ENCODE results near the gene RSAD2. TPM values are rescaled to one million over a fixed set of nuclear protein-coding genes. Genes with fewer than 3 reads are reported as not detected.

Gene RSAD2
- total RNA-seq, 2 experiments from 2014 or later, result 72.4 to 74.5 TPM

DNA sequence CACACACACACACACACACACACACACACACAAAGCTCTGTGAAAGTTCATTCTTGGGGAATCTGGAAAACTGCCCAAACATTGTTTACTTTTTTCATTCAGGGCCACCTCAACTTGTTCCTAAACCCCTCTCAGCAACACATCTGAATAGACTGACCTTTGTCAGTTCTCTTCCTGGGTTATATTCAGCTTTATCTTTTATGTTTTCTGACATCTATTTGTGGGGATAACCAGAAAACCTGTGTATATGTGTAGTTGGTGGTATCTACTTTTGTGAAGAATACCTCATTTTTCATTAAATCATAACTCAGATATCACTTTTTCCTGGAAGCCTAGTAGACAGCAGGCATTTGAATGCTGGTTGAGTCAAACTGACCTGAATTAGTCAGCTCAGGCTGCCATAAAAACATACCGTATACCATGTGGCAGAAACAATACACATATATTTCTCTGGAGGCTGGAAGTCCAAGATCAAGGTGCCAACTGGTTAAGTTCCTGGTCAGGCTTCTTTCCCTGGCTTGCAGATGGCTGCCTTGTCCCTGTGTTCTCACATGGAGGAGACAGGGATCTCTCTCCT lies 28.7 kb downstream of the RSAD2 start:
- DNase-seq, result no peak
- H3K27me3 Mint-ChIP-seq (ENCODE audit: low read depth), result no peaks in the 10 kb centered on the region
- ChIA-PET POLR2A (interaction anchor here (0.6 to 11.5 kb wide), 8 partner anchors 8 to 41 kb away, joined by 3 to 121 read pairs (median 4); partner anchors contain the start of genes CMPK2 and RSAD2), CTCF (interaction anchor here (0.5 to 7.4 kb wide), 10 partner anchors 9 to 191 kb away, joined by 3 to 51 read pairs (median 4); partner anchors contain the start of genes CMPK2 and RNF144A)
- peak overlapping the region; percentile 25 for H3K27ac Mint-ChIP-seq
- no peak for ATAC-seq
- H3K36me3 Mint-ChIP-seq (ENCODE audit: low read depth), result peaks cover 94% of the 10 kb centered on the region
- H3K4me1 Mint-ChIP-seq (ENCODE audit: low read depth), result peaks cover 72% of the 10 kb centered on the region
- H3K4me3 Mint-ChIP-seq, result no peak overlapping the region
- peaks cover 53% of the 10 kb centered on the region for H3K9me3 Mint-ChIP-seq (ENCODE audit: insufficient read depth)

DNA sequence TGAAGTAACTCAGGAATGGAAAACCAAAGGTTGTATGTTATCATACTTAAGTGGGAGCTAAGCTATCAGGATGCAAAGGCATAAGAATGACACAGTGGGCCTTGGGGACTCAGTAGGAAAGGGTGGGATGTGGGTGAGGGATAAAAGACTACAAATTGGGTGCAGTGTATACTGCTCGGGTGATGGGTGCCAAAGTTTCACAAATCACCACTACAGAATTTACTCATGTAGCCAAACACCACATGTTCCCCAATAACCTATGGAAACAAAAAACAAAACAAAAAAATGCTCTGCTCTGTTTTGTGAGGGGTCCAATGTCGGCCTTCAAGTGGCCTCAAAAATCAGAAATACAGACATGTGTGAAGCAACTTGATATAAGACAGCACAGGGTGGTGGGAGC lies 30.7 kb downstream of the RSAD2 start:
- Mint-ChIP-seq H3K27me3 (ENCODE audit: low read depth) (no peaks in the 10 kb centered on the region), H3K4me1 (ENCODE audit: low read depth) (peaks cover 82% of the 10 kb centered on the region), H3K27ac (peak overlapping the region; percentile 93), H3K4me3 (no peak overlapping the region), H3K36me3 (ENCODE audit: low read depth) (peaks cover 93% of the 10 kb centered on the region), H3K9me3 (ENCODE audit: insufficient read depth) (peaks cover 42% of the 10 kb centered on the region)
- POLR2A ChIA-PET, result interaction anchor here (0.6 to 12.1 kb wide), 6 partner anchors 11 to 113 kb away, joined by 3 to 188 read pairs (median 13); partner anchors contain the start of genes CMPK2 and RSAD2
- ATAC-seq, result no peak
- CTCF ChIA-PET, result interaction anchor here (0.9 to 7.4 kb wide), 7 partner anchors 8 to 43 kb away, joined by 3 to 51 read pairs (median 10); partner anchors contain the start of genes CMPK2, RNF144A and RSAD2
- no peak for DNase-seq

DNA sequence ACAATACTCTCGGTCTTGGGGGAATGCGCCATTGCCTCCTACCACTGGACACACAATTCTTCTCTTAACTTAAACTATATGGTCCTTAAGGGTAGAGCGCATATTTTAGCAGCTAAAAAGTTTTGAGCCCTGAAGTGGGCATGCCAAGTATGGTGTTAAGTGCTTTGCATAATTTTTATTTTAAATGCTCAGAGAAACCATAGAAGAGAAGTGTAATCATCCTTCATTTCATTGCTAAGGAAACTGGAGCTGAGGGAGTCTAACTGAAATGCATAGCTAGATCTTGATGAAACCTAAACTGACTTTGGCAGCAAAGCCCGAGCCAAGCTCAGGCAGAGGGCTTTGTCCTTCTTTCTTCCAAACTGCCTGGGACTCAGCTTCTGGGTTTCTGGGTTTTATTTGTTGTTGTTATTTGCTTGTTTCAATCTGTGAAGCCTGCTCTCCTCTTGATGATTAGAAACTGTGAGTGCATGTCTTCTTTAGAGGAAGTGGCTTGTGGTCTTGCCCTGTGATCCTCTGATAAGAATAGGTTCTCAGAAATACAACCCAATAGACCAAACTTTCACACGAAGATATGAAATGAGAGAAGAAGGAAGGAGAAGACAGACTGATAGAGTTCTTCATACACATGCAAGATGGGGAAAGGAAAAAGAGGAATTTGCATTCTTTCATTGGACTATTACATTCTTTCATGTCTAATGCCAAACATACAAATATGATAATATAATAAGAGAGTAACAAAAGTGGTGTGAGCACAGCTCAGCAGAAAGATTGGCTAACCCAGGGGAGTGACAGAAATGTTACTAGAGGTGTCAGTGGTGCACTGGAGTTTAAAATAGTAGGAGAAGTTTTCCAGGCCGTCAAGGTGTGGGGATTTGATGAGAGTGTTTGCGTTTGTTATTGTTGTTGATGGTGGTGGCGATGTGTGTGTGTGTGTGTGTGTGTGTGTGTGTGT lies 32.1 kb downstream of the RSAD2 start:
- ATAC-seq, result peak; percentile 76
- peaks cover 38% of the 10 kb centered on the region for H3K9me3 Mint-ChIP-seq (ENCODE audit: insufficient read depth)
- CTCF ChIA-PET, result interaction anchor here (0.6 to 7.4 kb wide), 10 partner anchors 7 to 135 kb away, joined by 3 to 51 read pairs (median 10); partner anchors contain the start of genes CMPK2, RNF144A and RSAD2
- H3K36me3 Mint-ChIP-seq (ENCODE audit: low read depth), result peaks cover 89% of the 10 kb centered on the region
- peak; percentile 87 for DNase-seq
- peak overlapping the region; percentile 41 for H3K4me3 Mint-ChIP-seq
- H3K4me1 Mint-ChIP-seq (ENCODE audit: low read depth), result peaks cover 89% of the 10 kb centered on the region
- H3K27ac Mint-ChIP-seq, result peak overlapping the region; percentile 93
- POLR2A ChIA-PET, result interaction anchor here (0.7 to 12.1 kb wide), 7 partner anchors 10 to 542 kb away, joined by 3 to 188 read pairs (median 5); partner anchors contain the start of genes CMPK2 and RSAD2
- H3K27me3 Mint-ChIP-seq (ENCODE audit: low read depth), result no peaks in the 10 kb centered on the region

DNA sequence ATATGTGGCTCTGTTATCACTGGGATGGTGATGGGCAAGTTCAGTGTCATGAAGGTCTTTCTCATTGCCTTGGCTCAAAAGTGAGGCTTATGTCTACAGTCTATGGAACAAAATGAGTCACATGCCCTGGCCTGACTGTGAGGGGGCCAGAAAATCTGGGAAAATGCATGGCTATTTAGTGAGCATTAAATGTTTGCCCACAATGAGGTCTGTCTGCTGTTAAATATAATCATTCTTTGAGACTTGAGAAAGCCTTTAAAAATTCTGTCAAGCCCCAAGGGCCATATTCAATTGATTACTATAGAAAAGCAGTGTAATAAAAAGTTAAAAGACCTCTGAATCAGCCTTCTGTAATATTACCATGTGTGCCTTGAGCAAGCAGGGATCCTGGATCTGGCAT lies 34.1 kb downstream of the RSAD2 start:
- DNase-seq, result no peak
- POLR2A ChIA-PET, result interaction anchor here (1.0 to 12.1 kb wide), 3 partner anchors 33 to 1770 kb away, joined by 3 to 188 read pairs (median 121); partner anchors contain the start of genes CMPK2, ID2 and RSAD2

DNA sequence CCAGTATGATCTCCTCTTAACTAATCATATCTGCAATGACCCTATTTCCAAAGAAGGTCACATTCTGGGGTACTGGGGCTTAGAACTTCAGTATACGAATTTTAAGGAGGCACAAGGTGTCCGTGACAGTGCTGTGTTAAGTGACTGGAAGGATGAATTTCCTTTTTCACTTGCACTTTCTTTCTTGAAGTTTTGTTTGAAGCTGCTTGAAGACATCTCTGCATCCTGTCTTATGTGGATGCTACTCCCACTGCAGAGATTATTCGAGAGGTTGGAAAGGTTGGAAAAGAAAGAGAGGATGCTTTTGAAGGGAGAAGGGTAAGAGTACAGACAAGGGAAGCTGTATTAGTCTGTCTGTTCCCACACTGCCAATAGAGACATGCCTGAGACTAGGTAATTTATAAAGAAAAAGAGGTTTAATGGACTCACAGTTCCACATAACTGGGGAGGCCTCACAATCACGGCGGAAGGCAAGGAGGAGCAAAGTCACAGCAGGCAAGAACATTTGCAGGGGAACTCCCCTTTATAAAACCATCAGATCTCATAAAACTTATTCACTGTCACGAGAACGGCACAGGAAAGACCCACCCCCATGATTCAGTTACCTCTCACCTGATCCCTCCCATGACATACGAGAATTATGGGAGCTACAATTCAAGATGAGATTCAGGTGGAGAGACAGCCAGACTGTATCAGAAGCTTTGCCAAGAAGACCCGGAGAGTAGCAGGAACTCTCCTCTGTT lies 36.0 kb downstream of the RSAD2 start:
- DNase-seq (peak; percentile 65), ATAC-seq (no peak)
- POLR2A ChIA-PET, result interaction anchor here (1.3 to 12.1 kb wide), 4 partner anchors 11 to 49 kb away, joined by 3 to 188 read pairs (median 63); partner anchors contain the start of genes CMPK2 and RSAD2
- H3K4me1 Mint-ChIP-seq (ENCODE audit: low read depth), result peaks cover 78% of the 10 kb centered on the region
- H3K4me3 Mint-ChIP-seq, result peak overlapping the region; percentile 60
- H3K27me3 Mint-ChIP-seq (ENCODE audit: low read depth), result no peaks in the 10 kb centered on the region
- peak overlapping the region; percentile 92 for H3K27ac Mint-ChIP-seq
- CTCF ChIA-PET, result interaction anchor here (1.2 to 9.6 kb wide), 4 partner anchors 11 to 88 kb away, joined by 3 to 135 read pairs (median 6); partner anchors contain the start of gene CMPK2
- peaks cover 71% of the 10 kb centered on the region for H3K36me3 Mint-ChIP-seq (ENCODE audit: low read depth)
- peaks cover 14% of the 10 kb centered on the region for H3K9me3 Mint-ChIP-seq (ENCODE audit: insufficient read depth)

More for the DNA sequence above, 34.1 kb downstream of the RSAD2 start:
- H3K27ac Mint-ChIP-seq, result peak overlapping the region; percentile 83
- peaks cover 32% of the 10 kb centered on the region for H3K9me3 Mint-ChIP-seq (ENCODE audit: insufficient read depth)
- H3K36me3 Mint-ChIP-seq (ENCODE audit: low read depth), result peaks cover 89% of the 10 kb centered on the region
- H3K4me3 Mint-ChIP-seq, result no peak overlapping the region
- H3K4me1 Mint-ChIP-seq (ENCODE audit: low read depth), result peaks cover 95% of the 10 kb centered on the region
- CTCF ChIA-PET, result interaction anchor here (2.0 to 7.4 kb wide), 5 partner anchors 8 to 133 kb away, joined by 8 to 51 read pairs (median 12); partner anchors contain the start of genes CMPK2 and RSAD2
- H3K27me3 Mint-ChIP-seq (ENCODE audit: low read depth), result no peaks in the 10 kb centered on the region
- ATAC-seq, result no peak

DNA sequence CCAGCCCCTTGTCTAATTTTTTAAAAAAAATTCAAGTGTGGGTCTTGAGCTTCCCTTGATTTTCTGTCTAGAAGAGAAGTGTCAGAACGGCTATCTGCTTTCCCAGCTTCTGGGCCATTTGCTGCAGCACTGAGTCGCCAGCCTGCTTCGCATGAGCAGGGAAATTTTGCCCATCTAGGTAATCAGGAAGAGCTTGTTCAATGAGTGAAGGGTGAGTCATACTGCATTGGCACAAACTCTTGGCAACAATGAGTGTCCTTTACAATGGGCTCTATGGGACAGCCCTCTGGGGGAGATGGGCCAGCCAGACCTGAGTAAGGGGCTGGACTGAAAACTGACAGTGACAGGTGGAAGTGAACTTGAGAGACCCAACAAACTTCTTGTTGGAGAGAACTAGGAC lies 37.3 kb downstream of the RSAD2 start:
- H3K4me1 Mint-ChIP-seq (ENCODE audit: low read depth), result peaks cover 77% of the 10 kb centered on the region
- peak overlapping the region; percentile 79 for H3K27ac Mint-ChIP-seq
- DNase-seq (no peak), ATAC-seq (no peak)
- H3K4me3 Mint-ChIP-seq, result no peak overlapping the region
- ChIA-PET CTCF (interaction anchor here (1.1 to 9.6 kb wide), 5 partner anchors 19 to 50 kb away, joined by 3 to 135 read pairs (median 9); partner anchors contain the start of genes CMPK2 and RSAD2), POLR2A (interaction anchor here (0.6 to 12.1 kb wide), 8 partner anchors 8 to 50 kb away, joined by 3 to 188 read pairs (median 3); partner anchors contain the start of genes CMPK2 and RSAD2)
- H3K36me3 Mint-ChIP-seq (ENCODE audit: low read depth), result peaks cover 71% of the 10 kb centered on the region
- no peaks in the 10 kb centered on the region for H3K27me3 Mint-ChIP-seq (ENCODE audit: low read depth)
- H3K9me3 Mint-ChIP-seq (ENCODE audit: insufficient read depth), result peaks cover 9% of the 10 kb centered on the region

DNA sequence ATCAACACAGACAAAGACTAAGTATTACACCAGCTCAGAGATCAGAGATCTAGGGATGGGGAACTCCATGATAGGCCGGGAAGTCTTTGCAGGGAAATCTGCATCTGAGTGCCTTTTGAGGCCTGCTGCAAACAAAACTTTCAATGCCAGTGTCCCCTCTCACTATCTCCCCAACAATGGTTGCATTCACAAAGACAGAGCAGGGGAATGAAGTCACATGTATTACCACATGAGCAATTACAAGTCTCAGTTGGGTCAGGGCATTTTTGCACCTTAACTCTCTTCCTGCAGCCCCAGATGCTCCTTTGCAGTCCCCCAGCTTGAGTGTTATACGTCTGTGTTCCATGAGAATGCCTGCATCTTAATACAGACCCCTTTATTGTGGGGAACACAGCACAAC lies 37.8 kb downstream of the RSAD2 start:
- peaks cover 9% of the 10 kb centered on the region for H3K9me3 Mint-ChIP-seq (ENCODE audit: insufficient read depth)
- CTCF ChIA-PET, result interaction anchor here (1.1 to 9.6 kb wide), 9 partner anchors 8 to 51 kb away, joined by 3 to 135 read pairs (median 7); partner anchors contain the start of genes CMPK2 and RSAD2
- no peak for ATAC-seq
- no peak overlapping the region for H3K4me3 Mint-ChIP-seq
- peaks cover 78% of the 10 kb centered on the region for H3K4me1 Mint-ChIP-seq (ENCODE audit: low read depth)
- H3K27ac Mint-ChIP-seq, result peak overlapping the region; percentile 79
- no peak for DNase-seq
- POLR2A ChIA-PET, result interaction anchor here (1.0 to 12.1 kb wide), 6 partner anchors 19 to 50 kb away, joined by 3 to 188 read pairs (median 29); partner anchors contain the start of genes CMPK2 and RSAD2
- H3K27me3 Mint-ChIP-seq (ENCODE audit: low read depth), result no peaks in the 10 kb centered on the region
- H3K36me3 Mint-ChIP-seq (ENCODE audit: low read depth), result peaks cover 73% of the 10 kb centered on the region

DNA sequence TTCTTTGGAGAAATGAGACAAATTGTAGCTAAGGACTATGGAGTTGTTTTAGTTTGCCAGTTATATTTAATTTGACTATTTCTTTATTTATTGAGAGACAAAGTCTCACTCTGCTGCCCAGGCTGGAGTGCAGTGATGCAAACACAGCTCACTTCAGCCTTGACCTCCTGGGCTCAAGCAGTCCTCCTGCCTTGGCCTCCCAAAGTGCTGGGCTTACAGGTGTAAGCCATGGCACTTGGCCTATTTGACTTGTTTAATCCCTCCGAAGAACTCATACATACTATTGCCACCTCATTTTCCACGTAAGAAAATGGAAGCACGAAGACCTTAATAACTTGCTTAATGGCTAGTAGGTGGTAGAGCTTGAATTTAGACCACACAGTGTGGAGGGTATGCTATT lies 38.6 kb downstream of the RSAD2 start:
- Mint-ChIP-seq H3K27ac (peak overlapping the region; percentile 86), H3K27me3 (ENCODE audit: low read depth) (no peaks in the 10 kb centered on the region), H3K36me3 (ENCODE audit: low read depth) (peaks cover 68% of the 10 kb centered on the region), H3K9me3 (ENCODE audit: insufficient read depth) (peaks cover 9% of the 10 kb centered on the region), H3K4me3 (peak overlapping the region; percentile 72), H3K4me1 (ENCODE audit: low read depth) (peaks cover 77% of the 10 kb centered on the region)
- ChIA-PET CTCF (interaction anchor here (0.6 to 9.6 kb wide), 21 partner anchors 9 to 130 kb away, joined by 3 to 135 read pairs (median 5); partner anchors contain the start of genes CMPK2 and RSAD2), POLR2A (interaction anchor here (0.6 to 12.1 kb wide), 9 partner anchors 9 to 51 kb away, joined by 3 to 188 read pairs (median 4); partner anchors contain the start of genes CMPK2 and RSAD2)
- ATAC-seq (no peak), DNase-seq (no peak)

DNA sequence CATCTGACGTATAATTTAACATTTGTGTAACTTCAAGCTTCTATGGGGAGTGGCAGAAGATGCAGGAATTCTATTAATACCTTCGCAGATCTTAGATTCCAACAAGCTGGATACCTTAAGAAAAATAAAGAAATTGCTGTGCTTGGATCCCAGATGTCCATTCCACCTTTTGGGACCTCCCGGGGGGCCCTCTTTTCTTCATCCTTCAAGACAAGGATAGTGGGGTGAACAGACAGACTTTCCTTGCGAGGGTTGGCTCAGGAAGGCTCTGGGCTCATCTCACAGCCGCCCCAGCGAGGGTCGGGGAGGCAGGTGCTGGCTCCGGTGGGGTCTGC lies 39.1 kb downstream of the RSAD2 start:
- POLR2A ChIA-PET, result interaction anchor here (0.6 to 12.1 kb wide), 9 partner anchors 9 to 52 kb away, joined by 3 to 188 read pairs (median 4); partner anchors contain the start of genes CMPK2 and RSAD2
- Mint-ChIP-seq H3K27me3 (ENCODE audit: low read depth) (no peaks in the 10 kb centered on the region), H3K36me3 (ENCODE audit: low read depth) (peaks cover 68% of the 10 kb centered on the region), H3K4me3 (peak overlapping the region; percentile 72), H3K27ac (peak overlapping the region; percentile 86), H3K4me1 (ENCODE audit: low read depth) (peaks cover 77% of the 10 kb centered on the region), H3K9me3 (ENCODE audit: insufficient read depth) (peaks cover 9% of the 10 kb centered on the region)
- ATAC-seq (no peak), DNase-seq (no peak)
- CTCF ChIA-PET, result interaction anchor here (0.6 to 9.6 kb wide), 21 partner anchors 9 to 130 kb away, joined by 3 to 135 read pairs (median 5); partner anchors contain the start of genes CMPK2 and RSAD2

DNA sequence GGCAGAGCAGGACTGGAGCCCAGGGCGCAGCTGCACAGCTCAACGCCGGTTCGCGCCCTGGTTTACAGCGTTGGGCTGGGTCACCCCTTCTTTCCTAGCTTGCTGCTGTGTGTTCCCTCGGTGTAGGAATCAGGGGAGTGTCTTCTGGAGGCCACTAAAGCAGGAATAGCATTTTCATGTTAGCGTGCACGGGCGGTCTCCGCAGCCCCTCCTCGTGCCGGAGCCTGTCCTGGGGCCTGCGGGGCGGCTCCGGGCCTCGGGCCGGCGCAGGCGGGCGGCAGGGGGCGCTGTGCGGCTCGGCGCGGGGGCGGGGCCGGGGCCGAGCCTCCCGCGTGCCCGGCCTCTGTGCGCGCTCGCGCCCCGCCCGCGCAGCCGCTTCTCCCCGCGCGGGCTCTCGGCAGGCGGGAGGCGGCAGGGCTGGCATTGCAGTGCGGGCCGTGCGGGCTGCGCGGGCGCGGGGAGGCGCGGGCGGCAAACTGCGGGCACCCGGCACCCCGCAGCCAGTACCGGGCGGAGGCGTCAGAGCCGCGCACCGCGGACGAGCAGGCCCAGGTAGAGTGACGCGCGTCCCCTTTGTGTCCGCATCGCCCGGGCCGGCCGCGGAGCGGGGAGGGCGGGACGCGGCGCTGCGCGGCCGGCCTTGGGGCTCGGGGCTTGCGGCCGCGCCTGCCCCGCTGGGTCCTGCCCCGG lies 39.6 kb downstream of the RSAD2 start, which contains the start of gene RNF144A:
RNF144A (plus strand) TSS at position 342 of the 690 bp plus-strand sequence. CDS start 79,515 bp downstream, outside the sequence.
- CTCF ChIA-PET, result interaction anchor here (0.6 to 9.6 kb wide), 22 partner anchors 8 to 129 kb away, joined by 3 to 135 read pairs (median 5); partner anchors contain the start of genes CMPK2 and RSAD2
- no peaks in the 10 kb centered on the region for H3K27me3 Mint-ChIP-seq (ENCODE audit: low read depth)
- peaks cover 77% of the 10 kb centered on the region for H3K4me1 Mint-ChIP-seq (ENCODE audit: low read depth)
- H3K27ac Mint-ChIP-seq, result peak within 1 kb of the TSS; percentile 86
- ATAC-seq (peak; percentile 80), DNase-seq (peak; percentile 72)
- POLR2A ChIA-PET, result interaction anchor here (0.6 to 12.1 kb wide), 11 partner anchors 8 to 52 kb away, joined by 3 to 188 read pairs (median 5); partner anchors contain the start of genes CMPK2 and RSAD2
- H3K4me3 Mint-ChIP-seq, result peak within 1 kb of the TSS; percentile 85
- peaks cover 9% of the 10 kb centered on the region for H3K9me3 Mint-ChIP-seq (ENCODE audit: insufficient read depth)
- H3K36me3 Mint-ChIP-seq (ENCODE audit: low read depth), result peaks cover 68% of the 10 kb centered on the region

Data from activated CD8-positive, alpha-beta T cell treated with anti-CD3 and anti-CD28 coated beads, Interleukin-2, amount 10 ng/mL, durations not matched to agents 7 days and 5 days (primary cell).